GM21390 (cell line): Measurements from ENCODE around the gene ATP5PO.
"Not testable (repeated sequence)": the region's sequence is repeated elsewhere in the genome, so short reads cannot be mapped to it uniquely, and the experiment has no call there.

Experiments
- ATAC-seq: cut with Tn5 transposase; IDR thresholded peaks from one replicate; pipeline ENCODE4 v1.9.1; 2021; ENCODE audit not compliant: unreplicated experiment

ATP5PO gene

GRCh38 chr21:33872881-33873515 is 42.6 kb downstream of the ATP5PO start:
- ATAC-seq, result no peak

- ATAC-seq, result no peak
Measured at GRCh38 chr21:33871171-33871570, 44.4 kb downstream of the ATP5PO start.

- ATAC-seq, result no peak
Measured at GRCh38 chr21:33870768-33871167, 44.8 kb downstream of the ATP5PO start.

- ATAC-seq, result no peak
Measured at GRCh38 chr21:33869873-33870272, 45.7 kb downstream of the ATP5PO start.

- not testable (repeated sequence) for ATAC-seq
Measured at GRCh38 chr21:33867868-33868267, 47.7 kb downstream of the ATP5PO start.

- ATAC-seq, result no peak
Measured at GRCh38 chr21:33866826-33867225, 48.8 kb downstream of the ATP5PO start.

- no peak for ATAC-seq
Measured at GRCh38 chr21:33865996-33866575, 49.5 kb downstream of the ATP5PO start.

- no peak for ATAC-seq
Measured at GRCh38 chr21:33865176-33865575, 50.4 kb downstream of the ATP5PO start.

- ATAC-seq, result no peak
Measured at GRCh38 chr21:33864150-33864549, 51.5 kb downstream of the ATP5PO start.

- not testable (repeated sequence) for ATAC-seq
Measured at GRCh38 chr21:33863191-33863590, 52.4 kb downstream of the ATP5PO start.

GRCh38 chr21:33861125-33861524 is 54.5 kb downstream of the ATP5PO start:
- ATAC-seq, result no peak

- ATAC-seq, result no peak
Measured at GRCh38 chr21:33860332-33860879, 55.2 kb downstream of the ATP5PO start.

- no peak for ATAC-seq
Measured at GRCh38 chr21:33859373-33860102, 56.1 kb downstream of the ATP5PO start.

GRCh38 chr21:33858667-33859372 is 56.8 kb downstream of the ATP5PO start:
- ATAC-seq, result no peak

- no peak for ATAC-seq
Measured at GRCh38 chr21:33857846-33858666, 57.5 kb downstream of the ATP5PO start.

GRCh38 chr21:33856893-33857527 is 58.6 kb downstream of the ATP5PO start:
- no peak for ATAC-seq

- ATAC-seq, result no peak
Measured at GRCh38 chr21:33855190-33855589, 60.4 kb downstream of the ATP5PO start.

- no peak for ATAC-seq
Measured at GRCh38 chr21:33854604-33855003, 61.0 kb downstream of the ATP5PO start.
